ENCODE measurements around the gene LRFN4. TPM values are rescaled to one million over a fixed set of nuclear protein-coding genes. Genes with fewer than 3 reads are reported as not detected.

The LRFN4 gene
- total RNA-seq, result 36.2 and 37.2 TPM in 2 replicates
- long read RNA-seq, result 0 reads

GRCh38 chr11:66856496-66857233 is at the start of gene LRFN4:
LRFN4 (plus strand) TSS chr11:66857064; CDS start chr11:66857745, 681 bp downstream.
- Mint-ChIP-seq H3K9me3 (no peaks in the 10 kb centered on the region), H3K27ac (ENCODE audit: unreplicated experiment) (peak within 1 kb of the TSS; percentile 88), H3K4me1 (peaks cover 8% of the 10 kb centered on the region), H3K36me3 (ENCODE audit: low read depth) (peaks cover 2% of the 10 kb centered on the region), H3K4me3 (peak within 1 kb of the TSS; percentile 90), H3K27me3 (ENCODE audit: low read depth) (no peaks in the 10 kb centered on the region)
- TF ChIP-seq CTCF (conservative IDR thresholded peaks at IDR 0.05), result no peak
- DNase-seq (ENCODE audit: low read depth, low spot score), result no peak

GRCh38 chr11:66809592-66809991 is 47.3 kb upstream of the LRFN4 start:
- no peak for DNase-seq (ENCODE audit: low read depth, low spot score)
- no peak for TF ChIP-seq CTCF (conservative IDR thresholded peaks at IDR 0.05)
- no peak overlapping the region for H3K4me3 Mint-ChIP-seq
- no peaks in the 10 kb centered on the region for H3K27me3 Mint-ChIP-seq (ENCODE audit: low read depth)
- no peaks in the 10 kb centered on the region for H3K4me1 Mint-ChIP-seq
- no peaks in the 10 kb centered on the region for H3K9me3 Mint-ChIP-seq
- H3K27ac Mint-ChIP-seq (ENCODE audit: unreplicated experiment), result no peak overlapping the region
- H3K36me3 Mint-ChIP-seq (ENCODE audit: low read depth), result peaks cover 2% of the 10 kb centered on the region

- Mint-ChIP-seq H3K4me3 (no peak overlapping the region), H3K4me1 (no peaks in the 10 kb centered on the region), H3K9me3 (no peaks in the 10 kb centered on the region), H3K27me3 (ENCODE audit: low read depth) (no peaks in the 10 kb centered on the region), H3K27ac (ENCODE audit: unreplicated experiment) (no peak overlapping the region), H3K36me3 (ENCODE audit: low read depth) (peaks cover 2% of the 10 kb centered on the region)
- TF ChIP-seq CTCF (conservative IDR thresholded peaks at IDR 0.05), result no peak
- DNase-seq (ENCODE audit: low read depth, low spot score), result no peak
Measured at GRCh38 chr11:66810576-66811185, 46.2 kb upstream of the LRFN4 start.

GRCh38 chr11:66814678-66815077 is 42.2 kb upstream of the LRFN4 start:
- no peaks in the 10 kb centered on the region for H3K27me3 Mint-ChIP-seq (ENCODE audit: low read depth)
- no peak overlapping the region for H3K27ac Mint-ChIP-seq (ENCODE audit: unreplicated experiment)
- no peak for TF ChIP-seq CTCF (conservative IDR thresholded peaks at IDR 0.05)
- H3K9me3 Mint-ChIP-seq, result no peaks in the 10 kb centered on the region
- no peaks in the 10 kb centered on the region for H3K36me3 Mint-ChIP-seq (ENCODE audit: low read depth)
- no peak overlapping the region for H3K4me3 Mint-ChIP-seq
- H3K4me1 Mint-ChIP-seq, result no peaks in the 10 kb centered on the region
- DNase-seq (ENCODE audit: low read depth, low spot score), result no peak

GRCh38 chr11:66815646-66816045 is 41.2 kb upstream of the LRFN4 start:
- DNase-seq (ENCODE audit: low read depth, low spot score), result no peak
- no peak overlapping the region for H3K4me3 Mint-ChIP-seq
- H3K4me1 Mint-ChIP-seq, result no peaks in the 10 kb centered on the region
- no peak for TF ChIP-seq CTCF (conservative IDR thresholded peaks at IDR 0.05)
- H3K9me3 Mint-ChIP-seq, result no peaks in the 10 kb centered on the region
- H3K27me3 Mint-ChIP-seq (ENCODE audit: low read depth), result no peaks in the 10 kb centered on the region
- H3K36me3 Mint-ChIP-seq (ENCODE audit: low read depth), result no peaks in the 10 kb centered on the region
- no peak overlapping the region for H3K27ac Mint-ChIP-seq (ENCODE audit: unreplicated experiment)

Data from neural crest cell (in vitro differentiated cells).